ENCODE data around the gene AP2S1. TPM values are rescaled to one million over a fixed set of nuclear protein-coding genes. Genes with fewer than 3 reads are reported as not detected.

Gene AP2S1
- total RNA-seq, 1 experiment from 2014 or later: 146 TPM

DNA sequence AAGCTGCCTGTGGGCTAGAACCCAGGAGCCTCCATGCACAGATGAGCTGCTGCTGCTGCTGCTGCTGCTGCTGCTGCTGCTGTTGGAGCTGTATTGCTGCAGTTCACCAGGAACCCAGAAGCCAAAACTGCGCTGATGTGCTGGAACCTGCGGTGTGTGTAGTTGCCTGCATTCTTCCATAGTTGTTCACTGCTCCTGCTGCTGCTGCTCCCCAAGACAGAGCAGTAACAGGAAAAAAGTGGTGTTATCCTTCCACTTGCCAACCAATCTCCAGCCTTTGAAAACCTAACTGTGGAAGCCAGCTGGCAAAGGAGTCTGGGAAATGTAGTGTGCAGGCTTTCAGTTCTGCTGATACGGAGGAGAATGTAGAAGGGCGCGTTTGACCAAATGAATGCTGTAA is 48.1 kb upstream of the AP2S1 start:
- BruUV-seq (replicated peaks): no TSS peak
- CTCF ChIA-PET: no interaction called here

DNA sequence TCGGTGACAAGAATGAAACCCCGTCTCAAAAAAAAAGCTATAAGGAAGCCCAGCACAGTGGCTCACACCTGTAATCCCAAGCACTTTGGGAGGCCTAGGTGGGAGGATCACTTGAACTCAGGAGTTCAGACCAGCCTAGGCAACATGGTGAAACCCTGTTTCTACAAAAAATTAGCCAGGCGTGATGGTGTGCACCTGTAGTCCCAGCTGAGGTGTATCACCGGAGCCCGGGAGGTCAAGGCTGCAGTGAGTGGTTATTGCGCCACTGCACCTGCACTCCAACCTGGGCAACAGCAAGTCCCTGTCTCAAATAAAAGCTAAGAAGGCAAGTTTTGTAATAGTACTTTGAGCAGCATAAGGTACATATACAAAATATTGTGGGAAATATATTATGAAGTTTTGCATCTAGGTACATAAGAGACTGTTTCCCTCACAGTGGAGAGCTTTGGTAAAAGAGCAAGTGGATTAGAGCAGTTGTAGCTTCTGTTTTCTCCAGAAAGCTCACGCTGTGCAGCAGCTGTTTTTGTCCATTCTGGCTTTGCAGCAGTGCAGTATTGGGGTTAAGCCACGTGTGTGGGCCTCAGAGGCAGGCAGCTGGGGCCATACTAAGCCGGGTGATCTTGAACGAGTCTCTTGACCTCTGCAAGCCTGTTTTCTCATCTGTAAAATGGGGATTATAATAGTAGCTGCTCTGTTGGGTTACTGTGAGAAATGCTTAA is 45.6 kb upstream of the AP2S1 start:
- H3K4me1 ChIP-seq (ENCODE audit: control insufficient read depth, insufficient read depth, low read length): peaks cover 34% of the 10 kb centered on the region

More for the DNA sequence above, 48.1 kb upstream of the AP2S1 start:
- Histone ChIP-seq H3K27me3 (ENCODE audit: control insufficient read depth, insufficient read depth, low read length) (no peaks in the 10 kb centered on the region), H3K27ac (ENCODE audit: low read length) (peak overlapping the region; percentile 6; the same call in 1 of the 2 replicates), H3K9me3 (ENCODE audit: control insufficient read depth, insufficient read depth, low read depth, low read length) (no peaks in the 10 kb centered on the region), H3K4me3 (ENCODE audit: low read depth in 2 of 2, low read length in 2 of 2) (no peak overlapping the region), H3K4me1 (ENCODE audit: control insufficient read depth, insufficient read depth, low read length) (peaks cover 49% of the 10 kb centered on the region), H3K36me3 (ENCODE audit: control insufficient read depth, insufficient read depth, low read length) (no peaks in the 10 kb centered on the region)
- ATAC-seq (peak; percentile 44; the same call in 1 of the 2 replicates), DNase-seq (ENCODE audit: low read depth, low spot score) (no peak)
- POLR2A ChIA-PET: interaction anchor here (0.7 kb wide), 1 partner anchor 27 kb away, joined by 3 read pairs; no protein-coding TSS in a partner anchor
- intact Hi-C loops (cut with micrococcal nuclease; ENCODE audit: unreplicated experiment): no loop called here
- no peak for TF ChIP-seq POLR2AphosphoS5 (IDR thresholded peaks at IDR 0.05; ENCODE audit: low read depth, low read length)
- TF ChIP-seq SIN3A (IDR thresholded peaks at IDR 0.05; ENCODE audit: borderline replicate concordance, insufficient read depth, low read depth, low read length): no peak
- TF ChIP-seq, protein P1, sequence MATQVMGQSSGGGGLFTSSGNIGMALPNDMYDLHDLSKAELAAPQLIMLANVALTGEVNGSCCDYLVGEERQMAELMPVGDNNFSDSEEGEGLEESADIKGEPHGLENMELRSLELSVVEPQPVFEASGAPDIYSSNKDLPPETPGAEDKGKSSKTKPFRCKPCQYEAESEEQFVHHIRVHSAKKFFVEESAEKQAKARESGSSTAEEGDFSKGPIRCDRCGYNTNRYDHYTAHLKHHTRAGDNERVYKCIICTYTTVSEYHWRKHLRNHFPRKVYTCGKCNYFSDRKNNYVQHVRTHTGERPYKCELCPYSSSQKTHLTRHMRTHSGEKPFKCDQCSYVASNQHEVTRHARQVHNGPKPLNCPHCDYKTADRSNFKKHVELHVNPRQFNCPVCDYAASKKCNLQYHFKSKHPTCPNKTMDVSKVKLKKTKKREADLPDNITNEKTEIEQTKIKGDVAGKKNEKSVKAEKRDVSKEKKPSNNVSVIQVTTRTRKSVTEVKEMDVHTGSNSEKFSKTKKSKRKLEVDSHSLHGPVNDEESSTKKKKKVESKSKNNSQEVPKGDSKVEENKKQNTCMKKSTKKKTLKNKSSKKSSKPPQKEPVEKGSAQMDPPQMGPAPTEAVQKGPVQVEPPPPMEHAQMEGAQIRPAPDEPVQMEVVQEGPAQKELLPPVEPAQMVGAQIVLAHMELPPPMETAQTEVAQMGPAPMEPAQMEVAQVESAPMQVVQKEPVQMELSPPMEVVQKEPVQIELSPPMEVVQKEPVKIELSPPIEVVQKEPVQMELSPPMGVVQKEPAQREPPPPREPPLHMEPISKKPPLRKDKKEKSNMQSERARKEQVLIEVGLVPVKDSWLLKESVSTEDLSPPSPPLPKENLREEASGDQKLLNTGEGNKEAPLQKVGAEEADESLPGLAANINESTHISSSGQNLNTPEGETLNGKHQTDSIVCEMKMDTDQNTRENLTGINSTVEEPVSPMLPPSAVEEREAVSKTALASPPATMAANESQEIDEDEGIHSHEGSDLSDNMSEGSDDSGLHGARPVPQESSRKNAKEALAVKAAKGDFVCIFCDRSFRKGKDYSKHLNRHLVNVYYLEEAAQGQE (IDR thresholded peaks at IDR 0.05; ENCODE audit: insufficient read depth in 1 of 2, low read depth in 2 of 2, low read length in 1 of 2): no peak
- no peak for TF ChIP-seq TCF7L2 (IDR thresholded peaks at IDR 0.05; ENCODE audit: low read depth, low read length)
- TF ChIP-seq, protein P2, sequence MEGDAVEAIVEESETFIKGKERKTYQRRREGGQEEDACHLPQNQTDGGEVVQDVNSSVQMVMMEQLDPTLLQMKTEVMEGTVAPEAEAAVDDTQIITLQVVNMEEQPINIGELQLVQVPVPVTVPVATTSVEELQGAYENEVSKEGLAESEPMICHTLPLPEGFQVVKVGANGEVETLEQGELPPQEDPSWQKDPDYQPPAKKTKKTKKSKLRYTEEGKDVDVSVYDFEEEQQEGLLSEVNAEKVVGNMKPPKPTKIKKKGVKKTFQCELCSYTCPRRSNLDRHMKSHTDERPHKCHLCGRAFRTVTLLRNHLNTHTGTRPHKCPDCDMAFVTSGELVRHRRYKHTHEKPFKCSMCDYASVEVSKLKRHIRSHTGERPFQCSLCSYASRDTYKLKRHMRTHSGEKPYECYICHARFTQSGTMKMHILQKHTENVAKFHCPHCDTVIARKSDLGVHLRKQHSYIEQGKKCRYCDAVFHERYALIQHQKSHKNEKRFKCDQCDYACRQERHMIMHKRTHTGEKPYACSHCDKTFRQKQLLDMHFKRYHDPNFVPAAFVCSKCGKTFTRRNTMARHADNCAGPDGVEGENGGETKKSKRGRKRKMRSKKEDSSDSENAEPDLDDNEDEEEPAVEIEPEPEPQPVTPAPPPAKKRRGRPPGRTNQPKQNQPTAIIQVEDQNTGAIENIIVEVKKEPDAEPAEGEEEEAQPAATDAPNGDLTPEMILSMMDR (IDR thresholded peaks at IDR 0.05): no peak
- in situ Hi-C loops (cut with HindIII; ENCODE audit: low pct_unique_long_range_greater_than_20kb, low sequenced_read_pairs): no loop called here

More for the DNA sequence above, 45.6 kb upstream of the AP2S1 start:
- in situ Hi-C loops (cut with HindIII; ENCODE audit: low pct_unique_long_range_greater_than_20kb, low sequenced_read_pairs): no loop called here
- ChIA-PET POLR2A (no interaction called here), CTCF (no interaction called here)
- Histone ChIP-seq H3K36me3 (ENCODE audit: control insufficient read depth, insufficient read depth, low read length) (no peaks in the 10 kb centered on the region; the same call in 1 of the 2 replicates), H3K27me3 (ENCODE audit: control insufficient read depth, insufficient read depth, low read length) (no peaks in the 10 kb centered on the region), H3K4me3 (ENCODE audit: low read depth in 2 of 2, low read length in 2 of 2) (no peak overlapping the region), H3K9me3 (ENCODE audit: control insufficient read depth, insufficient read depth, low read depth, low read length) (no peaks in the 10 kb centered on the region), H3K27ac (ENCODE audit: low read length) (0 out of 2 replicates have a peak overlapping the region, but pooled peaks have one; percentile 21)
- TF ChIP-seq, protein P1 (IDR thresholded peaks at IDR 0.05; ENCODE audit: insufficient read depth in 1 of 2, low read depth in 2 of 2, low read length in 1 of 2): no peak
- TF ChIP-seq, protein P2 (IDR thresholded peaks at IDR 0.05): no peak
- TF ChIP-seq POLR2AphosphoS5 (IDR thresholded peaks at IDR 0.05; ENCODE audit: low read depth, low read length) (no peak), SIN3A (IDR thresholded peaks at IDR 0.05; ENCODE audit: borderline replicate concordance, insufficient read depth, low read depth, low read length) (no peak), TCF7L2 (IDR thresholded peaks at IDR 0.05; ENCODE audit: low read depth, low read length) (no peak)
- intact Hi-C loops (cut with micrococcal nuclease; ENCODE audit: unreplicated experiment): no loop called here
- no peak for ATAC-seq
- BruUV-seq (replicated peaks): no TSS peak
- no peak for DNase-seq (ENCODE audit: low read depth, low spot score)

All from Panc1 (cell line).